ENCODE measurements around the gene IFITM5.

GRCh38 chr11:297051-297585, 2.2 kb downstream of the IFITM5 start:
- TF ChIP-seq POLR2A (IDR thresholded peaks at IDR 0.05) (no peak), CTCF (IDR thresholded peaks at IDR 0.05 in 8 of 11, conservative IDR thresholded peaks at IDR 0.05 in 3 of 11) (no peak)

All from spleen (tissue), 7 donors.